Naive thymus-derived CD4-positive, alpha-beta T cell (primary cell): ENCODE data around the gene IQCK. TPM values are rescaled to one million over a fixed set of nuclear protein-coding genes. Genes with fewer than 3 reads are reported as not detected.

Experiments used
- ATAC-seq: fragments of 150-1000 bp; cut with Tn5 transposase; 2 replicates; pipeline ENCODE4 v1.10.0; 2021; ENCODE audit warnings: mild to moderate bottlenecking, moderate library complexity
- CTCF ChIA-PET: fragments of 350-600 bp; sonication (Branson Sonifier 250); formaldehyde crosslinking; loops from one replicate; lab custom pipeline; 2021; ENCODE audit warnings: antibody characterized with exemption; lab: Charles Lee
- POLR2A ChIA-PET: fragments of 350-600 bp; sonication (Branson Sonifier 250); formaldehyde crosslinking; loops from one replicate; lab custom pipeline; 2021; ENCODE audit warnings: antibody characterized with exemption, inconsistent platforms; lab: Charles Lee
- DNase-seq, 9 donors: peaks; one replicate each; pipeline versions ENCODE4 v3.0.0 to v3.0.0-alpha.2; 2020 to 2022; ENCODE audit warnings: mixed read lengths in 1 of 9
- H3K27ac ChIP-seq: one replicate; pipeline ENCODE4 v1.7.0; 2013; ENCODE audit warnings: mild to moderate bottlenecking, low read depth, low read length, moderate library complexity
- H3K27me3 ChIP-seq, 2 donors: one replicate each; pipeline ENCODE4 v1.7.0; 2013; ENCODE audit warnings: low read length in 2 of 2, mild to moderate bottlenecking in 2 of 2, moderate library complexity in 2 of 2; ENCODE audit not compliant: control insufficient read depth in 2 of 2, insufficient read depth in 2 of 2
- H3K36me3 ChIP-seq, 3 experiments: 1 replicate in 2 of 3; 2 replicates in 1 of 3; pipeline ENCODE4 v1.7.0; 2013; ENCODE audit warnings: low read length in 3 of 3, mild to moderate bottlenecking in 3 of 3, moderate library complexity in 1 of 3; ENCODE audit not compliant: insufficient read depth in 3 of 3, control insufficient read depth in 2 of 3
- H3K4me1 ChIP-seq, 2 donors: one replicate each; pipeline ENCODE4 v1.7.0; 2013; ENCODE audit warnings: low read length in 2 of 2, mild to moderate bottlenecking in 2 of 2, moderate library complexity in 1 of 2; ENCODE audit not compliant: control insufficient read depth in 2 of 2, insufficient read depth in 2 of 2
- H3K4me3 ChIP-seq: 2 replicates; pipeline ENCODE4 v1.7.0; 2013; ENCODE audit warnings: mild to moderate bottlenecking, low read length
- H3K9me3 ChIP-seq, 3 experiments: 1 replicate in 2 of 3; 2 replicates in 1 of 3; pipeline ENCODE4 v1.7.0; 2013; ENCODE audit warnings: low read length in 3 of 3; ENCODE audit not compliant: control insufficient read depth in 2 of 3
- H3K27ac Mint-ChIP-seq, 9 donors: one replicate each; pipeline ENCODE4 v1.8.0; 2020 to 2022; ENCODE audit warnings: mixed read lengths in 9 of 9, mild to moderate bottlenecking in 8 of 9, moderate library complexity in 5 of 9, inconsistent platforms in 2 of 9
- H3K27me3 Mint-ChIP-seq, 5 donors: one replicate each; pipeline ENCODE4 v1.8.0; 2021 to 2022; ENCODE audit warnings: mixed read lengths in 5 of 5, mild to moderate bottlenecking in 1 of 5
- H3K36me3 Mint-ChIP-seq, 5 donors: one replicate each; pipeline ENCODE4 v1.8.0; 2020 to 2022; ENCODE audit warnings: mixed read lengths in 5 of 5, mild to moderate bottlenecking in 3 of 5, inconsistent platforms in 1 of 5
- H3K4me1 Mint-ChIP-seq, 7 donors: one replicate each; pipeline ENCODE4 v1.8.0; 2020 to 2022; ENCODE audit warnings: mixed read lengths in 7 of 7, mild to moderate bottlenecking in 3 of 7, inconsistent platforms in 1 of 7
- H3K4me3 Mint-ChIP-seq, 10 donors: one replicate each; pipeline ENCODE4 v1.8.0; 2020 to 2022; ENCODE audit warnings: mild to moderate bottlenecking in 10 of 10, mixed read lengths in 10 of 10, moderate library complexity in 6 of 10, inconsistent platforms in 2 of 10
- H3K9me3 Mint-ChIP-seq, 11 donors: one replicate each; pipeline ENCODE4 v1.8.0; 2020 to 2022; ENCODE audit warnings: mixed read lengths in 11 of 11, mild to moderate bottlenecking in 4 of 11, inconsistent platforms in 1 of 11, moderate library complexity in 1 of 11
- intact Hi-C, 2 donors: fragments of 100-400 bp; cut with micrococcal nuclease; formaldehyde crosslinking; loops; one replicate each; pipeline ENCODE4 v1.15.1; 2023
- polyA plus RNA-seq, 2 donors: library from polyadenylated mRNA; unstranded; fragments of 300-500 nt; fragmentation: Illumina TruSeq; gene quantifications; one replicate each; pipeline ENCODE4 v1.2.3, GENCODE V29; 2021
- total RNA-seq, 6 experiments: library from RNA in 5 of 6; stranded (reverse) in 5 of 6; gene quantifications; 1 replicate in 5 of 6; 2 replicates in 1 of 6; pipeline ENCODE4 v1.2.3 and lab custom pipeline; 2021 to 2026

The IQCK gene
- total and polyA plus RNA-seq, 7 experiments from 2014 or later, result 0.48 to 5.0 (median 3.4) TPM

DNA sequence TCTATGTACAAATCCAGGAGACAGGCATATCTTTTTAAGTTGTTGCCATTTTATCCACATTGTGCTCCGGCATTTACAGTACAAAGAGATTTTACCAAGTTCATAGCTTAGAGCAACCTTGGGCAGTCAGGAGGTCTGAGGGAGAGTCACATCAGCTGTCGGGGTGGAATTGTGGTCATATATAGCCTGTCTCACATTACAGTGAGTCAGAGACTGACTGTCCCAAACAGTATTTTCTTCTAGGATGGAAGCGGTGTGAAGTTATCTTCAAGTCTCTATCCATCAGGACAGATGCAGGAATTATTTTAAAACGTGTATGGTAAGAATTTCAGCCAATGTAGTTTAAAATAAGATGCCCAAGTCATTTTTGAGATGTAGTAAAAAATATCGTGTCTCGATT lies 113.6 kb downstream of the IQCK start:
- Histone ChIP-seq H3K27ac (no peak overlapping the region), H3K27me3 (no peaks in the 10 kb centered on the region), H3K36me3 (no peaks in the 10 kb centered on the region), H3K9me3 (no peaks in the 10 kb centered on the region), H3K4me3 (no peak overlapping the region), H3K4me1 (no peaks in the 10 kb centered on the region)
- Mint-ChIP-seq H3K4me3 (no peak overlapping the region), H3K4me1 (peaks cover 0 to 2% (median 0%) of the 10 kb centered on the region in 7 donors), H3K36me3 (no peaks in the 10 kb centered on the region), H3K9me3 (no peaks in the 10 kb centered on the region), H3K27me3 (no peaks in the 10 kb centered on the region), H3K27ac (no peak overlapping the region)
- no peak for DNase-seq
- no peak for ATAC-seq
- ChIA-PET POLR2A (no interaction called here), CTCF (no interaction called here)
- intact Hi-C loops, result no loop called here

GRCh38 chr16:19833176-19833575 lies 115.1 kb downstream of the IQCK start:
- H3K9me3 Mint-ChIP-seq, result no peaks in the 10 kb centered on the region
- ATAC-seq (no peak), DNase-seq (no peak)
- no peaks in the 10 kb centered on the region for H3K9me3 ChIP-seq
- H3K27me3 Mint-ChIP-seq, result no peaks in the 10 kb centered on the region
- no peaks in the 10 kb centered on the region for H3K27me3 ChIP-seq
- H3K4me1 ChIP-seq, result no peaks in the 10 kb centered on the region
- no peaks in the 10 kb centered on the region for H3K36me3 Mint-ChIP-seq
- no peak overlapping the region for H3K4me3 ChIP-seq
- peaks cover 0 to 2% (median 0%) of the 10 kb centered on the region in 7 donors for H3K4me1 Mint-ChIP-seq
- H3K27ac ChIP-seq, result no peak overlapping the region
- ChIA-PET POLR2A (no interaction called here), CTCF (no interaction called here)
- intact Hi-C loops, result no loop called here
- no peak overlapping the region for H3K4me3 Mint-ChIP-seq
- H3K36me3 ChIP-seq, result no peaks in the 10 kb centered on the region
- H3K27ac Mint-ChIP-seq, result no peak overlapping the region

GRCh38 chr16:19833581-19833980 lies 115.5 kb downstream of the IQCK start:
- H3K36me3 Mint-ChIP-seq, result no peaks in the 10 kb centered on the region
- H3K4me3 Mint-ChIP-seq, result no peak overlapping the region
- H3K4me1 Mint-ChIP-seq, result peaks cover 0 to 2% (median 0%) of the 10 kb centered on the region in 7 donors
- no peaks in the 10 kb centered on the region for H3K27me3 Mint-ChIP-seq
- no peaks in the 10 kb centered on the region for H3K27me3 ChIP-seq
- H3K9me3 Mint-ChIP-seq, result no peaks in the 10 kb centered on the region
- POLR2A ChIA-PET, result no interaction called here
- DNase-seq (no peak), ATAC-seq (no peak)
- H3K4me3 ChIP-seq, result no peak overlapping the region
- no peaks in the 10 kb centered on the region for H3K4me1 ChIP-seq
- H3K27ac Mint-ChIP-seq, result no peak overlapping the region
- no peaks in the 10 kb centered on the region for H3K9me3 ChIP-seq
- no peak overlapping the region for H3K27ac ChIP-seq
- H3K36me3 ChIP-seq, result no peaks in the 10 kb centered on the region
- CTCF ChIA-PET, result no interaction called here
- intact Hi-C loops, result no loop called here

GRCh38 chr16:19835196-19835595 lies 117.1 kb downstream of the IQCK start:
- Mint-ChIP-seq H3K27me3 (no peaks in the 10 kb centered on the region), H3K4me1 (peaks cover 0 to 2% (median 0%) of the 10 kb centered on the region in 7 donors), H3K36me3 (no peaks in the 10 kb centered on the region), H3K4me3 (no peak overlapping the region), H3K27ac (no peak overlapping the region), H3K9me3 (no peaks in the 10 kb centered on the region)
- POLR2A ChIA-PET, result no interaction called here
- Histone ChIP-seq H3K27ac (no peak overlapping the region), H3K4me3 (no peak overlapping the region), H3K27me3 (no peaks in the 10 kb centered on the region), H3K9me3 (no peaks in the 10 kb centered on the region), H3K4me1 (no peaks in the 10 kb centered on the region), H3K36me3 (no peaks in the 10 kb centered on the region)
- intact Hi-C loops, result no loop called here
- ATAC-seq (no peak), DNase-seq (no peak)
- CTCF ChIA-PET, result interaction anchor here (0.7 kb wide), 1 partner anchor 9 kb away, joined by 3 read pairs; no protein-coding TSS in a partner anchor

DNA sequence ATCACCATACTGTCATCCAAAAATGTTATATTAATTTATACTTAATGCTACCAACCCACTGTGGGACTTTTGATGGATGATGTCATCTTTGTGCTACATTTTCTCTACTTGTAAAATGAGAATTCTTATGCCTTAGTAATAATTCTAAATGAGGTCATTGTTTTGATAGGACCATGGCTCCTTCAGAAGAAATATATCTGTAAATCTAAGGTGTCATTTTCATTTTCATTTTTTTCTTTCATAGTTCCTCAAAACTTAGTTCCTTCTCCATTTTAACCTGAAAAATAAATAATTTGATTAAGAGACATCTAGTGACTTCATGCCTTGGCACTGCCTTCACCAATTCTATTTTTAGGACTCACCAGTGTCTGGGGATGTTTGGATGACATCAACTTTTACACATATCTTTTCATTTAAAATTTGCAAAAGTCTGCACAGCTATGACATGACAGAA lies 117.9 kb downstream of the IQCK start:
- CTCF ChIA-PET, result no interaction called here
- Histone ChIP-seq H3K27me3 (no peaks in the 10 kb centered on the region), H3K4me1 (no peaks in the 10 kb centered on the region), H3K4me3 (no peak overlapping the region), H3K36me3 (no peaks in the 10 kb centered on the region), H3K9me3 (no peaks in the 10 kb centered on the region), H3K27ac (no peak overlapping the region)
- no peak overlapping the region for H3K27ac Mint-ChIP-seq
- no peaks in the 10 kb centered on the region for H3K4me1 Mint-ChIP-seq
- ATAC-seq (no peak), DNase-seq (no peak)
- no peaks in the 10 kb centered on the region for H3K36me3 Mint-ChIP-seq
- no peaks in the 10 kb centered on the region for H3K9me3 Mint-ChIP-seq
- H3K4me3 Mint-ChIP-seq, result no peak overlapping the region
- intact Hi-C loops, result no loop called here
- no peaks in the 10 kb centered on the region for H3K27me3 Mint-ChIP-seq
- POLR2A ChIA-PET, result no interaction called here

GRCh38 chr16:19837331-19837980 lies 119.4 kb downstream of the IQCK start:
- ATAC-seq (no peak), DNase-seq (no peak)
- no peaks in the 10 kb centered on the region for H3K27me3 Mint-ChIP-seq
- intact Hi-C loops, result no loop called here
- Histone ChIP-seq H3K4me3 (no peak overlapping the region), H3K27ac (no peak overlapping the region), H3K4me1 (no peaks in the 10 kb centered on the region), H3K9me3 (no peaks in the 10 kb centered on the region), H3K27me3 (no peaks in the 10 kb centered on the region), H3K36me3 (no peaks in the 10 kb centered on the region)
- CTCF ChIA-PET, result interaction anchor here (1.0 kb wide), 1 partner anchor 26 kb away, joined by 3 read pairs; no protein-coding TSS in a partner anchor
- POLR2A ChIA-PET, result no interaction called here
- no peaks in the 10 kb centered on the region for H3K4me1 Mint-ChIP-seq
- H3K27ac Mint-ChIP-seq, result peak overlapping the region in 1 of 9 donors; percentile 20
- no peak overlapping the region for H3K4me3 Mint-ChIP-seq
- H3K9me3 Mint-ChIP-seq, result no peaks in the 10 kb centered on the region
- no peaks in the 10 kb centered on the region for H3K36me3 Mint-ChIP-seq
